Muscle layer of duodenum (tissue), 2 donors: Measurements from ENCODE around the gene GLIS1.
"Not testable (repeated sequence)": the region's sequence is repeated elsewhere in the genome, so short reads cannot be mapped to it uniquely, and the experiment has no call there.

Experiments
- H3K27ac ChIP-seq: one replicate; pipeline ENCODE4 v1.7.0; 2013; ENCODE audit warnings: mild to moderate bottlenecking, low read length
- H3K27me3 ChIP-seq: one replicate; pipeline ENCODE4 v1.7.0; 2013; ENCODE audit warnings: low read depth, mild to moderate bottlenecking, control low read depth, low read length
- H3K36me3 ChIP-seq, 2 donors: one replicate each; pipeline ENCODE4 v1.7.0; 2013; ENCODE audit warnings: low read length in 2 of 2, control low read depth in 1 of 2, mild to moderate bottlenecking in 1 of 2; ENCODE audit not compliant: insufficient read depth in 2 of 2, control insufficient read depth in 1 of 2
- H3K4me1 ChIP-seq, 2 donors: one replicate each; pipeline ENCODE4 v1.7.0; 2013; ENCODE audit warnings: low read length in 2 of 2, mild to moderate bottlenecking in 2 of 2, control low read depth in 1 of 2, moderate library complexity in 1 of 2; ENCODE audit not compliant: insufficient read depth in 2 of 2, control insufficient read depth in 1 of 2
- H3K4me3 ChIP-seq, 2 donors: one replicate each; pipeline ENCODE4 v1.7.0; 2013; ENCODE audit warnings: low read length in 2 of 2, low read depth in 1 of 2, mild to moderate bottlenecking in 1 of 2
- H3K9me3 ChIP-seq, 2 donors: one replicate each; pipeline ENCODE4 v1.7.0; 2013; ENCODE audit warnings: low read length in 2 of 2, control low read depth in 1 of 2, mild to moderate bottlenecking in 1 of 2; ENCODE audit not compliant: control insufficient read depth in 1 of 2
- donor health status: healthy.

GLIS1 gene

DNA sequence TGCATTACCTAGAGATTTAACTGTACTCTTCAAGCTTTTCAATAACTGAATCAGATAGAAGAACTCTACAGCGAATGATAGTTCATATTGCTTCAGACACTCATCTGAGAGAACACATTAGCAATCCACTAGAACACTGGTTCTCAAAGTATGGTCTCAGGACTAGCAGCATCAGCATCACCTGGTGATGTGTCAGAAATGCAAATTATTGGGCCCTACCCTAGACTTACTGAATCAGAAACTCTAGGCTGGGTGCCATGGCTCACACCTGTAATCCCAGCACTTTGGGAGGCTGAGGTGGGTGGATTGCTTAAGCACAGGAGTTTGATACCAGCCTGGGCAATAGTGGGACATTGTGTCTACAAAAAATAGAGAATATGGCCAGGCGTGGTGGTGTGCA lies 24.9 kb upstream of the GLIS1 start:
- no peak overlapping the region for H3K4me3 ChIP-seq
- no peaks in the 10 kb centered on the region for H3K9me3 ChIP-seq

DNA sequence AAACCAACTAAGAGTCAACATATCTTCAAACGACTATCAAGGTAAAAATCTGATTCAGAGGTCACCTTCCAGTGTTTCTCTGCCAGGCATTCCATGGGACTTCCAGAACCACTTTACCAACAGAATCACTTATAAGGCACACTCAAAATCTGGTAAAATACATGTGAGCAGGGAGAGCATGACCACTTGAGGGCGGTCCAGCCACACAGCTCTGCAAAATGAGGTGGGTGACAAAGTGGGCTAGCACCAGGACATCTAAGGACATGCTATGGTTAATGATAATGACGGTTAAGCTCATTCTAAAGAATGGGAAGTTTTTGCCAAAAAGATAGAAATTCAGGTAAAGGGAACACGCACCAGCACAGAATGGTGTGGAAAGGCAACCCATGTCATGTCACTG lies 24.5 kb upstream of the GLIS1 start:
- Histone ChIP-seq H3K4me1 (peaks cover 0 to 5% of the 10 kb centered on the region in 2 donors), H3K27ac (no peak overlapping the region), H3K36me3 (peaks cover 0 to 6% of the 10 kb centered on the region in 2 donors), H3K27me3 (no peaks in the 10 kb centered on the region), H3K4me3 (no peak overlapping the region), H3K9me3 (no peaks in the 10 kb centered on the region)

More for the DNA sequence above, 24.9 kb upstream of the GLIS1 start:
- peaks cover 0 to 5% of the 10 kb centered on the region in 2 donors for H3K4me1 ChIP-seq
- H3K27me3 ChIP-seq = no peaks in the 10 kb centered on the region
- H3K36me3 ChIP-seq = peaks cover 0 to 6% of the 10 kb centered on the region in 2 donors
- no peak overlapping the region for H3K27ac ChIP-seq

DNA sequence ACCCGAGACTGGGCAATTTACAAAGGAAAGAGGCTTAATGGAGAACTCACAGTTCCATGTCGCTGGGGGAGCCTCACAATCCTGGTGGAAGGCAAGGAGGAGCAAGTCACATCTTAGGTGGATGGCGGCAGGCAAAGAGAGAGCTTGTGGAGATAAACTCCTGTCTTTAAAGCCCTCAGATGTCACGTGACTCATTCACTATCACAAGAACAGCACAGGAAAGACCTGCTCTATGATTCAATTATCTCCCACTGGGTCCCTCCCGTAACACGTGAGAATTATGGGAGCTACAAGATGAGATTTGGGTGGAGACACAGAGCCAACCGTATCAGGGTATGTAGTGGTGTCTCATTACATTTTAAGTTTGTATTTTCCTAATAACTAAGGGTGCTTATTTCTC lies 21.5 kb upstream of the GLIS1 start:
- H3K36me3 ChIP-seq, H3K4me1 ChIP-seq, H3K27me3 ChIP-seq, H3K27ac ChIP-seq, H3K4me3 ChIP-seq, H3K9me3 ChIP-seq: not testable (repeated sequence)

DNA sequence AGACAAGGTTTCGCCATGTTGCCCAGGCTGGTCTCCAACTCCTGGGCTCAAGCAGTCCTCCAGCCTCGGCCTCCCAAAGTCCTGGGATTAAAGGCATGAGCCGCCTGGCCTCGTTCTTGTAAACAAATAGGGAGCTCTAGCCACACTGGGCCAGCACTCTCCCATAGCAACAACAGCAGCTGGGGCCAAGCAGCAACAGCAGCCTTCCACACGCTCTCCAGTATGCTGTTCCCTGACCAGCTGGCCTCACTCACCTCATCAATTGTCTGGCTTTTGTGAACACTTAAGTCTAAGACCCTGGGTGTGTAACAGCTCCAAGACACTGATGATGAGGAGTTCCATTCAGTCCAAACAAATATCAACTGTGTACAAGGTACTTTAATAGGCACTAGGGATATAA lies 16.9 kb upstream of the GLIS1 start:
- Histone ChIP-seq H3K27ac (no peak overlapping the region), H3K4me3 (no peak overlapping the region)

DNA sequence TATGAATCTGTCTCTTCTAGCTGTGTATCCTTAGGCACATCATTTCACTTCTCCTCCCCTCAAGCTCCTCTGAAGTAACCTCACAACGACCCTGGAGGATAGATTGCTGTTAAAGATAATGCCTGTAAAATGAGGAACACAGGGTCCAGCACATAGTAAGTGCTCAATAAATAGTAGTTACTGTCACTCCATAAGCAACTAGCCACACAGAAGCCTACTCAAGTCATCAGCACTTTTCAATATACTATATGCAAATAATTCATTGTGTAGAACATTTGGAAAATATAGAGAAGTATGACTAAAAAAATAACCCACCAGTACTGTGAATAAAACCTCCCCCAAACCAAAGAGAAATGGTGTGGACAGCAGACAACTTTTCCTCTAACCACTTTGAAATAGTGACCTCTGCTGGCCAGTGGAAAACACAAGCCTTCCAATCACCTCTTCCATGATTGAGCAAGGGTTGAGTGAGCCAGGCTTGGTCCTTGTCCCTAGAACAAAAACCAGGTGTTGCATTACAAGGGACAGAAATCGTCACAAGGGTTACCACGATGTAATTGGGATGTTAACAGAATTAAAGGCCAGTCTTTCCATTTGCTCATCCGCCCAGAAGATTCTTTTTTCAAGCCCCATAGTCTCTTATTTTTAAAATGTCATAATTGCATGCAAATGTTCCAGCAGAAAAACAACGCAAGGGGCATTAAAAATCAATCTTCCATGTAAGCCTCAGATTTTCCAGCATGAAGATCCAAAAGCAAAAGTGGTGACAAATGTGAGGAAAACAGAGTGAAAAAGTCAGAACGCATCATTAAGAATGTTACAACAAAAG lies 15.7 kb upstream of the GLIS1 start:
- H3K4me1 ChIP-seq = no peaks in the 10 kb centered on the region
- no peaks in the 10 kb centered on the region for H3K27me3 ChIP-seq
- no peaks in the 10 kb centered on the region for H3K36me3 ChIP-seq
- no peak overlapping the region for H3K27ac ChIP-seq
- H3K9me3 ChIP-seq = no peaks in the 10 kb centered on the region
- no peak overlapping the region for H3K4me3 ChIP-seq

More for the DNA sequence above, 16.9 kb upstream of the GLIS1 start:
- Histone ChIP-seq H3K36me3 (no peaks in the 10 kb centered on the region), H3K27me3 (no peaks in the 10 kb centered on the region), H3K9me3 (no peaks in the 10 kb centered on the region), H3K4me1 (no peaks in the 10 kb centered on the region)

DNA sequence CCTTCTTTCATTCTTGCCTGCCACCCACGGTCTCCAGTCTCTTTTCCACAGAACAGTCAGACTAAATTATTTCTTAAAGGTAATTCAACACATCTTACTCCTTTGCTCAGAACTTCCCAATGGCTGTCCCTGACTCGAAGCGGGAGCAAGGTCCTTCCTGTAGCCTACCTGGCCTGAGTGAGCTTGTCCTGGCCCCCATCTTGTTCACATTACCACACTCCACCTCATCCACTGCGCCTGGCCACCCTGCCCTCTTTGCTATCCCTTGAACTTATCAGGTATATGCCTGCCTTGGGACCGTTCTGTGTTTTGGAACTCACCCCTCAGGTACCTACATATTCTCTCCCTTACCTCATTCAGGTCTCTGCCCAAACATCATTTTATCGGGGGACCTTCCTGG lies 13.3 kb upstream of the GLIS1 start:
- Histone ChIP-seq H3K27me3 (no peaks in the 10 kb centered on the region), H3K27ac (no peak overlapping the region), H3K9me3 (no peaks in the 10 kb centered on the region), H3K4me1 (no peaks in the 10 kb centered on the region), H3K4me3 (no peak overlapping the region), H3K36me3 (no peaks in the 10 kb centered on the region)

DNA sequence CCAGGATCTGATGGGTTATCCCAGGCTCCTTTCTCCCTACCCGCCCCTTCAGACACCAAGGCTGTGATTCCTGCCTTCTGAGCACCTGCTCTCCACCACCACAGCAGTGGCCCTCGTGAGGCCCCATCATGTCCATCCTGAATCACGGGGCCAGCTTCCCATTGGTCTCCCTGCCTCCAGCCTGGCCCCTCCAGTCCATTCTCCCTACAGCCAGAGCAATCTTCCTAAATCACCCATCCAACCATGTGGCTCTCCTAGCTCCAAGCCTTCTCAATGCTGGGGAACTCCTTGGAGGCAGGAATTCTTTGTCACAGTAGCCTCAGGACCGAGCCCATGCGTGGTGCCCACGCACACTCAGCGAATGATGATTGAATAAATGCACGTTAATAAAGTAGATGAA lies 8.9 kb upstream of the GLIS1 start:
- Histone ChIP-seq H3K27me3 (no peaks in the 10 kb centered on the region), H3K4me3 (no peak overlapping the region), H3K27ac (no peak overlapping the region), H3K9me3 (no peaks in the 10 kb centered on the region), H3K36me3 (no peaks in the 10 kb centered on the region), H3K4me1 (no peaks in the 10 kb centered on the region)

DNA sequence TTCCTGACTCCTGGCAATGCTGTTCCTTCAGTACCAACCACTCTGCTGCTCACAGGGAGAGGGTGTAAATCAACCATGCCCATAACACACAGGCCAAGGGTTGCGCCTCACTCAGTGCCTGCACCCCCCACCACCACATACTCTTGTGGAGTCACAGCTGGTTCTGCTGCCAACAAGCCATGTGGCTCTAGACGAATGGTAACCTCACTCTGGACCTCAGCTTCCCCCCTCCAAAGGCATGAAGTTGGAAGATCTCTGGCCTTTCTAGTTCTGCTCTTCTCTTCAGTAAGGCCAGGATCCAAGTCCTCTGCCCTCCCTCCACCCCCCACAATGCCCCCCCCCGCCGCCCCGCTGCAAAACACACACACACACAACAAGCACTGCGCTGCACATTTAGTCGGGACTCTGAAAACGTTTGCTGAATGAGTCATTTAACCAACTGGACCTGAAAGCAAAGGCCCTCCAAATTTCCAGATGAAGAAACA lies 1.7 kb upstream of the GLIS1 start:
- Histone ChIP-seq H3K4me3 (no peak overlapping the region), H3K27ac (no peak overlapping the region), H3K36me3 (no peaks in the 10 kb centered on the region), H3K9me3 (no peaks in the 10 kb centered on the region), H3K4me1 (peaks cover 5 to 17% of the 10 kb centered on the region in 2 donors), H3K27me3 (peaks cover 7% of the 10 kb centered on the region)

DNA sequence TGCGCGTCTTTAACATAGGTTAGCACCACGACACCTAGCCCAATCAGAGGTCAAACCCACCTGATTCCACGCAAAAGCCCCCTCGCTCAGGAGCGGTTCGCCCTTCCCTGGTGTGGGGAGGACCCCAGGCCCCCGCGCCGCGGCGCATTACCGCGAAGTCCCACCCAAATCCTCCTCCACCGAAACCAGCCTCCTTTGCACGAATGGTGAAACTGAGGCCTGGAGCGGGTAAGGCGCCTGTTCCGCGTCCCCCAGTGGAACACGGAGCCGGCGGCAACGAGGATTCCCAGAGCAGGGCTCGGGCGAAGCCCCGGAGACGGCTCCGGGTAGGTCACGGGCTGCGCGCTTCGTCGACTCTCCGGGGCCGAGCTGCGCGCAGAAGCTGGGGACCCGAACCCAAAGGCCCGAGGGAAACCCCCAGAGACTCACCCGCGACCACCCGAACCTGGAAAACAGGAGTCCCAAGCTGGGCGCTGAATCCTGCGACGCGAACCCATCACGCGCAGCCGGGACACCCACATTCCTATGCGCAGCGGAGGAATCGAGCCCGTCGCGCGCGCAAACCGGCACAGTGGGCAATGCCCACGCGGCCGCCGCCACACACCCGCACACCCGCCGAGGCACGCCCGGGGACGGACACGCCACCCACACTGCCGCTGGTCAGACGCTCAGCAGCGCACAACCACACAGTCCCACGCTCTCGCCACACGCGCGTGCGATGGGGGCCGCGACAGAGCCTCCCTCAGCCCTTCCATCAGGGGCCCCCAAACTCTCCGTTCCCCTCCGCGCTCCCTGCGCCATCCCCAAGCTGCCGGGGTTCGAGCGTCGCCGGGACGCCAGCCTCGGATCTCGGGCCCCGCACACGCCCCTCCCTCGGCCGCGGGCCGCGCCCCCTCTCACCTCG lies 507 bp downstream of the GLIS1 start:
- H3K27ac ChIP-seq = no peak overlapping the region
- H3K9me3 ChIP-seq = no peaks in the 10 kb centered on the region
- peaks cover 0 to 3% of the 10 kb centered on the region in 2 donors for H3K36me3 ChIP-seq
- peaks cover 7% of the 10 kb centered on the region for H3K27me3 ChIP-seq
- peaks cover 5 to 17% of the 10 kb centered on the region in 2 donors for H3K4me1 ChIP-seq
- H3K4me3 ChIP-seq = peak overlapping the region; percentile 30 to 75

DNA sequence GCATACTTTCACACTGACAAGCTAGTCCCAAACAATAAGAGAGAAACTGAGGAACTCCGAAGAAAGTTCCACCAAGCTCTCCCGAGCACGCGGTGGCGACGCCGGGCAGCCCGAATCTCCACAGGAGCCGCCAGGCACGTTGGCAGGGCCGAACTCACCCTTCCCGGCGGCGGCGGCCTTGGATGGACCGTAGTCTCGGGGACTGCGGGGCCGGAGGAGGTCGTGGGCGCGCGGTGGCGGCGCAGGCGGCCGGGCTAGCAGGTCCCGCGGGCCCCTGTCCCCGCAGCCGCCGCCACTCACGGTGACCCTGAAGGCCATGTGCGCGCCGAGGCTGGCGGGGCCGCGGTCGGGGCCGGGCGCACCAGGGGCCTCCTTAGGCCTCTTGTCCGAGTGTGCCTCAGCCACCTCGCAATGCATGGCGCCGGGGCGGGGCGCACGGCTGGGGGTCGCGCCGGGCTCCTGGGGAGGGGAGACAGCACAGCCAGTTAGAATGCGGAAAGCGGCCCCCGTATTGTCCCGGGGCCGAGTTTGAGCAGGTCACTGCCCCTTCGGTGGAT lies 1.2 kb downstream of the GLIS1 start:
- Histone ChIP-seq H3K27ac (no peak overlapping the region), H3K9me3 (no peaks in the 10 kb centered on the region), H3K4me1 (peaks cover 5 to 17% of the 10 kb centered on the region in 2 donors), H3K4me3 (peak overlapping the region; percentile 30 to 75), H3K27me3 (peaks cover 7% of the 10 kb centered on the region), H3K36me3 (peaks cover 0 to 6% of the 10 kb centered on the region in 2 donors)

DNA sequence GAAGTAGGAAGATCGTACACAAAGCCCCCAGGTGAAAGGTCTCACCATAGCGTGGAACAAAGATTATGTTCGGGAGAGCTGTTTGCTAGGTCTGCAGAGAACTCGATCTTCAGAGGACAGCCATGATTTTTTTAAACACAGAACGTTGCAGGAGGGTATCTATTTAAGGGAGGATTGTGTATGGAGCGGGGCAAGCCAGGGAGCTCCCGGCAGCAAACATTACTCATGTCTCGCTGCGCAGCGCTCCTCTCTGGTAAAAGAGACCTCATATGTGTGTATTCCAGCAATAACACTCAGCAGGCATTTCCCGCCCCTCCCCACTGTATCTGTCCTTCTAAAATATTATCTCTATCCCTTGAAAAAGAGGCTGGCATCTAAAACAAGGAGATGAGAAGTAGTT lies 2.7 kb downstream of the GLIS1 start:
- no peaks in the 10 kb centered on the region for H3K9me3 ChIP-seq
- H3K36me3 ChIP-seq = peaks cover 0 to 6% of the 10 kb centered on the region in 2 donors
- H3K27ac ChIP-seq = no peak overlapping the region
- H3K4me1 ChIP-seq = peaks cover 5 to 17% of the 10 kb centered on the region in 2 donors
- H3K4me3 ChIP-seq = no peak overlapping the region
- peaks cover 7% of the 10 kb centered on the region for H3K27me3 ChIP-seq
